ENCODE measurements around the gene FGF14.

Gene FGF14

DNA sequence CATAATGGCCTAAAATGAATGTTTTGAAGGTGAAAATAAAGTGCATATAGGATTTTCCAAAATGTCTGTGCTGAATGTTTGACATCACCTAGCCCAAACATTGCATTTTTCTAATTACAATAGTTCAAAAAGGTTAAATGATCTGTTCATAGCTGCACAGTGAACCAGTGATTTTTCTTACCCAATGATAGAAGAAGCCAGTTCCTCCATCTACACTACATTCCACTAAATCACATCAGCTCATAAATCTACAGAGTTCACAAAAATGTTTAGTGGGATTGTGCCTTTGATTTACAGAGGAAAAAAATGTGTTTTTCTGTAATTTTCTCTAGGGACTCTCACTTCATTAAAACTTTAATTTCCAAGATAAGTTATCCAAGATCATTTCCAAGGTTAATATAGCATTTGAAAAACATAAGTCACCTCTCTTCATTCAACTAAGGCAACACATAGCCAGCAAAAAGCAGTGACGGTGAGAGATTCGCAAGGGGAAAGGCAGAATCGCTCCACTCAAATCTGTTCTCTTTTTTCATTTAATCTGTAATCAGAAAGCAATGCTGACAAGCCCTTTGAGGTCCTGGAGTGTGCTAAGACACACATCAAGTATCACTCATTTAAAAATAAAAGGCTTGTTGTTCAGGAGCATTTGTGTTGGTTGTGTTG lies 194.0 kb downstream of the FGF14 start:
- ChIA-PET POLR2A (no interaction called here), CTCF (no interaction called here)
- H3K9me3 ChIP-seq (ENCODE audit: control extremely low read depth in 1 of 5, control insufficient read depth in 4 of 5, insufficient read depth in 2 of 5, low read depth in 1 of 5, low read length in 4 of 5): no peaks in the 10 kb centered on the region
- H3K36me3 ChIP-seq (ENCODE audit: control insufficient read depth in 4 of 4, insufficient read depth in 4 of 4, low read length in 3 of 4): no peaks in the 10 kb centered on the region
- no peaks in the 10 kb centered on the region for H3K4me1 ChIP-seq (ENCODE audit: control extremely low read depth in 1 of 4, control insufficient read depth in 4 of 4, insufficient read depth in 4 of 4, low read length in 3 of 4)
- no peak overlapping the region for H3K4me3 ChIP-seq (ENCODE audit: control insufficient read depth in 1 of 7, extremely low read depth in 1 of 7, insufficient read depth in 4 of 7, low read depth in 2 of 7, low read length in 6 of 7)
- H3K27me3 ChIP-seq (replicated peaks in 2 of 5; ENCODE audit: control insufficient read depth in 4 of 5, insufficient read depth in 5 of 5, low read length in 4 of 5): no peaks in the 10 kb centered on the region
- 96% methylated on average over 3 of the region's 3 CpGs for WGBS (ENCODE audit: insufficient coverage)
- no peak for DNase-seq
- no peak overlapping the region for H3K27ac ChIP-seq (ENCODE audit: insufficient read depth in 1 of 2, low read depth in 1 of 2, low read length in 2 of 2, poor library complexity in 1 of 2, severe bottlenecking in 2 of 2)

GRCh38 chr13:102203718-102204117 lies 198.1 kb downstream of the FGF14 start:
- no peaks in the 10 kb centered on the region for H3K27me3 ChIP-seq (replicated peaks in 2 of 5; ENCODE audit: control insufficient read depth in 4 of 5, insufficient read depth in 5 of 5, low read length in 4 of 5)
- H3K36me3 ChIP-seq (ENCODE audit: control insufficient read depth in 4 of 4, insufficient read depth in 4 of 4, low read length in 3 of 4): no peaks in the 10 kb centered on the region
- H3K4me3 ChIP-seq (ENCODE audit: control insufficient read depth in 1 of 7, extremely low read depth in 1 of 7, insufficient read depth in 4 of 7, low read depth in 2 of 7, low read length in 6 of 7): no peak overlapping the region
- no peaks in the 10 kb centered on the region for H3K4me1 ChIP-seq (ENCODE audit: control extremely low read depth in 1 of 4, control insufficient read depth in 4 of 4, insufficient read depth in 4 of 4, low read length in 3 of 4)
- ChIA-PET CTCF (no interaction called here), POLR2A (no interaction called here)
- no peaks in the 10 kb centered on the region for H3K9me3 ChIP-seq (ENCODE audit: control extremely low read depth in 1 of 5, control insufficient read depth in 4 of 5, insufficient read depth in 2 of 5, low read depth in 1 of 5, low read length in 4 of 5)
- DNase-seq: no peak
- H3K27ac ChIP-seq (ENCODE audit: insufficient read depth in 1 of 2, low read depth in 1 of 2, low read length in 2 of 2, poor library complexity in 1 of 2, severe bottlenecking in 2 of 2): no peak overlapping the region

DNA sequence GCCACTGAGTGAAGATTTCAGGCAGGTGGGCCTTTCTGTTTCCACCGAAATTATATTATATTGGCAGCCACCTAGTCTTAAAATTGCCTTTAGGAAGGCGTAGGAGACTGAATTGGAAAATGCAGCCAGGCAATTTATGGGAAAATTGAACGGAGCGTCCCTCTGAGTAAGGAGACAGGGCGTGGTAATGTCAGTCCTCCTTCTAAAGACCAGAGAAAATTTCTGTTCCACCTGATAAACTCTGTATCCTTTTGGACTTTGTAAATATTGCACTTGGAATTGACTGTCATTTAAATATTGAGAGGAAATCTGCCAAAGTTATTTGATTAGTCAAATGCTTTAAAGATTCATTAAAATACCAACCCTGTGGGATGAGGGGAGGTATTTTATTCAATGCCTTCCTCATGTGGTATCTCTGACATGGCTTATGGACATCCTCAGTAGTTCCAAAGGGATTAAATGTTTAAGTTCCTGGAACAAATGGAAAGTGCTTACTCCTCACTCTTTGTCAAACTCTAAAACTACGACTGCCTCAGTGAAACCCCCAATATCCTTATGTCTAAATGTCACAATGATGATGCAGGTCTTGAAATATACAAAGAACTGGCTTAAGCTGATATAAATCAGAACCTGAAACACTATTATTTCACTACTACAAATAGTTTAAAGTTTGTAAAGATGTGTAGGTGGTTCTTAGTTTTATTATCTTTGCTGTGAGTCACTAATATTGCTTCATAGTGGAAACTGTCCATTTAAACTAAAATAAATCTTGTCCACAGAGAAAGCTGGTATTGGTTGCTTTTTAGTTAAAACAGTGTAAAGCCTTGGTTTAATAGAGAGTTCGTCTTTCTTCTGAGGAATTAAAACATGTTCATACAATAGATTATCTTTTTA lies 203.2 kb downstream of the FGF14 start:
- H3K27ac ChIP-seq (ENCODE audit: insufficient read depth in 1 of 2, low read depth in 1 of 2, low read length in 2 of 2, poor library complexity in 1 of 2, severe bottlenecking in 2 of 2): no peak overlapping the region
- ChIA-PET CTCF (no interaction called here), POLR2A (no interaction called here)
- no peaks in the 10 kb centered on the region for H3K27me3 ChIP-seq (replicated peaks in 2 of 5; ENCODE audit: control insufficient read depth in 4 of 5, insufficient read depth in 5 of 5, low read length in 4 of 5)
- no peaks in the 10 kb centered on the region for H3K9me3 ChIP-seq (ENCODE audit: control extremely low read depth in 1 of 5, control insufficient read depth in 4 of 5, insufficient read depth in 2 of 5, low read depth in 1 of 5, low read length in 4 of 5)
- H3K4me1 ChIP-seq (ENCODE audit: control extremely low read depth in 1 of 4, control insufficient read depth in 4 of 4, insufficient read depth in 4 of 4, low read length in 3 of 4): no peaks in the 10 kb centered on the region
- DNase-seq: no peak
- H3K4me3 ChIP-seq (ENCODE audit: control insufficient read depth in 1 of 7, extremely low read depth in 1 of 7, insufficient read depth in 4 of 7, low read depth in 2 of 7, low read length in 6 of 7): no peak overlapping the region
- no peaks in the 10 kb centered on the region for H3K36me3 ChIP-seq (ENCODE audit: control insufficient read depth in 4 of 4, insufficient read depth in 4 of 4, low read length in 3 of 4)
- 90% methylated on average over 5 of the region's 7 CpGs for WGBS (ENCODE audit: insufficient coverage)

GRCh38 chr13:102197193-102197592 lies 204.7 kb downstream of the FGF14 start:
- H3K36me3 ChIP-seq (ENCODE audit: control insufficient read depth in 4 of 4, insufficient read depth in 4 of 4, low read length in 3 of 4): no peaks in the 10 kb centered on the region
- CTCF ChIA-PET: no interaction called here
- no peak overlapping the region for H3K27ac ChIP-seq (ENCODE audit: insufficient read depth in 1 of 2, low read depth in 1 of 2, low read length in 2 of 2, poor library complexity in 1 of 2, severe bottlenecking in 2 of 2)
- H3K4me1 ChIP-seq (ENCODE audit: control extremely low read depth in 1 of 4, control insufficient read depth in 4 of 4, insufficient read depth in 4 of 4, low read length in 3 of 4): no peaks in the 10 kb centered on the region
- no CpG with 5 or more reads among the region's 1 CpG for WGBS (ENCODE audit: insufficient coverage)
- H3K9me3 ChIP-seq (ENCODE audit: control extremely low read depth in 1 of 5, control insufficient read depth in 4 of 5, insufficient read depth in 2 of 5, low read depth in 1 of 5, low read length in 4 of 5): no peaks in the 10 kb centered on the region
- no peaks in the 10 kb centered on the region for H3K27me3 ChIP-seq (replicated peaks in 2 of 5; ENCODE audit: control insufficient read depth in 4 of 5, insufficient read depth in 5 of 5, low read length in 4 of 5)
- DNase-seq: no peak
- POLR2A ChIA-PET: no interaction called here
- H3K4me3 ChIP-seq (ENCODE audit: control insufficient read depth in 1 of 7, extremely low read depth in 1 of 7, insufficient read depth in 4 of 7, low read depth in 2 of 7, low read length in 6 of 7): no peak overlapping the region

GRCh38 chr13:102195566-102196462 lies 206.0 kb downstream of the FGF14 start:
- no peak for DNase-seq
- Histone ChIP-seq H3K27ac (ENCODE audit: insufficient read depth in 1 of 2, low read depth in 1 of 2, low read length in 2 of 2, poor library complexity in 1 of 2, severe bottlenecking in 2 of 2) (no peak overlapping the region), H3K27me3 (replicated peaks in 2 of 5; ENCODE audit: control insufficient read depth in 4 of 5, insufficient read depth in 5 of 5, low read length in 4 of 5) (no peaks in the 10 kb centered on the region), H3K36me3 (ENCODE audit: control insufficient read depth in 4 of 4, insufficient read depth in 4 of 4, low read length in 3 of 4) (no peaks in the 10 kb centered on the region), H3K4me1 (ENCODE audit: control extremely low read depth in 1 of 4, control insufficient read depth in 4 of 4, insufficient read depth in 4 of 4, low read length in 3 of 4) (no peaks in the 10 kb centered on the region), H3K4me3 (ENCODE audit: control insufficient read depth in 1 of 7, extremely low read depth in 1 of 7, insufficient read depth in 4 of 7, low read depth in 2 of 7, low read length in 6 of 7) (no peak overlapping the region), H3K9me3 (ENCODE audit: control extremely low read depth in 1 of 5, control insufficient read depth in 4 of 5, insufficient read depth in 2 of 5, low read depth in 1 of 5, low read length in 4 of 5) (no peaks in the 10 kb centered on the region)
- 100% methylated on average over 1 of the region's 4 CpGs for WGBS (ENCODE audit: insufficient coverage)
- POLR2A ChIA-PET: no interaction called here
- CTCF ChIA-PET: no interaction called here

DNA sequence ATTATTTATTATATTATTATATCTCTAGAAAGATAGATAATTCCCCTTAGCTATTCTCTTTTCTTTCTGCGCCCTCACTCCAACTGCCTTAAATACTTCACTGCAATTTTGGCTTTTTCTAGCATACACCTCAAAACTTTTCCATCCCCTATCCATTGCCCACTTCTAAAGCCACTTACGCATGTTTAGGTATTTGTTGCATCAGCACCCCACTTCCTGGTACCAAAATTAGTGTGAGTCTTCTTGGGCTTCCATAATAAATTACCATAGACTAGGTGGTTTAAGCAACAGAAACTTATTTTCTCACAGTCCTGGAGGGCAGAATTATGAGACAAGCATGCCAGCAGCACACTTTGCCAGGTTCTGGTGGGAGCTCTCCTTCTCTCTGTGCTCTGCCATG lies 209.0 kb downstream of the FGF14 start:
- no peak for DNase-seq
- H3K27ac ChIP-seq (ENCODE audit: insufficient read depth in 1 of 2, low read depth in 1 of 2, low read length in 2 of 2, poor library complexity in 1 of 2, severe bottlenecking in 2 of 2): no peak overlapping the region
- POLR2A ChIA-PET: no interaction called here
- CTCF ChIA-PET: no interaction called here
- no peaks in the 10 kb centered on the region for H3K36me3 ChIP-seq (ENCODE audit: control insufficient read depth in 4 of 4, insufficient read depth in 4 of 4, low read length in 3 of 4)
- H3K27me3 ChIP-seq (replicated peaks in 2 of 5; ENCODE audit: control insufficient read depth in 4 of 5, insufficient read depth in 5 of 5, low read length in 4 of 5): no peaks in the 10 kb centered on the region
- H3K4me1 ChIP-seq (ENCODE audit: control extremely low read depth in 1 of 4, control insufficient read depth in 4 of 4, insufficient read depth in 4 of 4, low read length in 3 of 4): no peaks in the 10 kb centered on the region
- no peak overlapping the region for H3K4me3 ChIP-seq (ENCODE audit: control insufficient read depth in 1 of 7, extremely low read depth in 1 of 7, insufficient read depth in 4 of 7, low read depth in 2 of 7, low read length in 6 of 7)
- 91% methylated on average over 1 of the region's 2 CpGs for WGBS (ENCODE audit: insufficient coverage)
- no peaks in the 10 kb centered on the region for H3K9me3 ChIP-seq (ENCODE audit: control extremely low read depth in 1 of 5, control insufficient read depth in 4 of 5, insufficient read depth in 2 of 5, low read depth in 1 of 5, low read length in 4 of 5)
